Thyroid gland (tissue), 4 donors: ENCODE data around the gene ANTKMT. TPM values are rescaled to one million over a fixed set of nuclear protein-coding genes. Genes with fewer than 3 reads are reported as not detected.

ENCODE experiments used
- DNase-seq, 2 donors: peaks; one replicate each; pipeline ENCODE4 v3.0.0-alpha.2; 2019
- H3K27ac ChIP-seq, 3 donors: fragments of 200-600 bp; sonication (generic); 1 replicate in 2 of 3; 2 replicates in 1 of 3; pipeline ENCODE4 v1.5.1; 2016 to 2019; ENCODE audit warnings: mild to moderate bottlenecking in 1 of 3, moderate library complexity in 1 of 3
- H3K27me3 ChIP-seq: fragments of 200-600 bp; sonication (generic); one replicate; pipeline ENCODE4 v1.5.1; 2019
- H3K36me3 ChIP-seq, 2 donors: fragments of 200-600 bp; sonication (generic); one replicate each; pipeline ENCODE4 v1.5.1; 2016 to 2019
- H3K4me1 ChIP-seq, 2 donors: fragments of 200-600 bp; sonication (generic); one replicate each; pipeline ENCODE4 v1.5.1; 2017 to 2019
- H3K4me3 ChIP-seq, 3 donors: fragments of 200-600 bp; sonication (generic); replicated peaks in 1 of 3; 1 replicate in 2 of 3; 2 replicates in 1 of 3; pipeline ENCODE4 v1.5.1; 2016; ENCODE audit warnings: mild to moderate bottlenecking in 1 of 3
- H3K9me3 ChIP-seq: fragments of 200-600 bp; sonication (generic); one replicate; pipeline ENCODE4 v1.5.1; 2017
- CTCF ChIP-seq, 6 experiments: fragments of 200-600 bp in 3 of 6; fragments of 450-650 bp in 3 of 6; sonication (generic) in 3 of 6; IDR thresholded peaks; one replicate each; pipeline ENCODE4 v1.5.1; 2016 to 2019; ENCODE audit warnings: antibody characterized with exemption in 6 of 6, mild to moderate bottlenecking in 2 of 6, inconsistent platforms in 1 of 6, moderate library complexity in 1 of 6
- POLR2A ChIP-seq, 2 donors: fragments of 450-650 bp; IDR thresholded peaks; one replicate each; pipeline ENCODE4 v1.6.1; 2017; ENCODE audit warnings: antibody characterized with exemption in 2 of 2, mild to moderate bottlenecking in 2 of 2, moderate library complexity in 1 of 2
- WGBS, 2 donors: methylation state at CpG; one replicate each; pipeline ENCODE4 v1.1.5; 2017; 5-methylcytosine and 5-hydroxymethylcytosine counted together
- intact Hi-C: fragments of 100-400 bp; cut with DNase I; formaldehyde crosslinking; loops from one replicate; pipeline ENCODE4 v1.15.1; 2023
- total RNA-seq, 4 donors: library from RNA; depleted of rRNA; stranded (reverse); fragments of >200 nt; gene quantifications; one replicate each; pipeline ENCODE4 v1.2.3, GENCODE V29; 2016

Gene ANTKMT
- total RNA-seq, 4 donors from 2014 or later = 56.4 to 109 (median 63.8) TPM

- WGBS, 2 donors = 64 to 72% methylated on average over 10 of the region's 10 CpGs
Measured at GRCh38 chr16:692356-693108, 28.4 kb upstream of the ANTKMT start.

GRCh38 chr16:693364-693763 is 27.6 kb upstream of the ANTKMT start:
- Histone ChIP-seq H3K27me3 (no peaks in the 10 kb centered on the region), H3K27ac (no peak overlapping the region), H3K9me3 (no peaks in the 10 kb centered on the region), H3K4me3 (no peak overlapping the region), H3K36me3 (no peaks in the 10 kb centered on the region), H3K4me1 (peaks cover 28 to 41% of the 10 kb centered on the region in 2 donors)
- TF ChIP-seq CTCF (IDR thresholded peaks at IDR 0.05) = no peak
- no peak for TF ChIP-seq POLR2A (IDR thresholded peaks at IDR 0.05)
- 67% methylated on average over 13 of the region's 22 CpGs; no CpG with 5 or more reads in 1 of the 2 donors for WGBS, 2 donors
- intact Hi-C loops = no loop called here
- no peak for DNase-seq

More at GRCh38 chr16:692356-693108, 28.4 kb upstream of the ANTKMT start:
- intact Hi-C loops = no loop called here
- Histone ChIP-seq H3K4me1 (peaks cover 28 to 41% of the 10 kb centered on the region in 2 donors), H3K4me3 (no peak overlapping the region), H3K9me3 (no peaks in the 10 kb centered on the region), H3K27ac (no peak overlapping the region), H3K27me3 (no peaks in the 10 kb centered on the region), H3K36me3 (no peaks in the 10 kb centered on the region)
- TF ChIP-seq CTCF (IDR thresholded peaks at IDR 0.05) = no peak
- no peak for TF ChIP-seq POLR2A (IDR thresholded peaks at IDR 0.05)
- DNase-seq = no peak

- no peak overlapping the region for H3K27ac ChIP-seq
Measured at GRCh38 chr16:693766-694165, 27.2 kb upstream of the ANTKMT start.

GRCh38 chr16:694187-694862 is 26.6 kb upstream of the ANTKMT start:
- no peaks in the 10 kb centered on the region for H3K27me3 ChIP-seq
- no peaks in the 10 kb centered on the region for H3K9me3 ChIP-seq
- no peaks in the 10 kb centered on the region for H3K36me3 ChIP-seq
- intact Hi-C loops = no loop called here
- WGBS, 2 donors = 0 to 9% methylated on average over 3 to 29 of the region's 64 CpGs
- no peak overlapping the region for H3K27ac ChIP-seq
- no peak for TF ChIP-seq CTCF (IDR thresholded peaks at IDR 0.05)
- TF ChIP-seq POLR2A (IDR thresholded peaks at IDR 0.05) = no peak
- peaks cover 27 to 34% of the 10 kb centered on the region in 2 donors for H3K4me1 ChIP-seq
- H3K4me3 ChIP-seq = peak overlapping the region in 1 of 3 donors; percentile 32
- no peak for DNase-seq

More at GRCh38 chr16:693766-694165, 27.2 kb upstream of the ANTKMT start:
- no peak for DNase-seq
- Histone ChIP-seq H3K4me3 (no peak overlapping the region), H3K4me1 (peaks cover 28 to 40% of the 10 kb centered on the region in 2 donors), H3K27me3 (no peaks in the 10 kb centered on the region), H3K9me3 (no peaks in the 10 kb centered on the region), H3K36me3 (no peaks in the 10 kb centered on the region)
- TF ChIP-seq CTCF (IDR thresholded peaks at IDR 0.05) (no peak), POLR2A (IDR thresholded peaks at IDR 0.05) (no peak)
- WGBS, 2 donors = 45% methylated on average over 16 of the region's 37 CpGs; no CpG with 5 or more reads in 1 of the 2 donors
- intact Hi-C loops = no loop called here

- TF ChIP-seq CTCF (IDR thresholded peaks at IDR 0.05) (no peak), POLR2A (IDR thresholded peaks at IDR 0.05) (no peak)
- intact Hi-C loops = no loop called here
- 0 to 3% methylated on average over 4 to 14 of the region's 37 CpGs for WGBS, 2 donors
- peaks cover 21 to 29% of the 10 kb centered on the region in 2 donors for H3K4me1 ChIP-seq
- no peaks in the 10 kb centered on the region for H3K27me3 ChIP-seq
- DNase-seq = no peak
- H3K9me3 ChIP-seq = no peaks in the 10 kb centered on the region
- no peak overlapping the region for H3K27ac ChIP-seq
- H3K36me3 ChIP-seq = no peaks in the 10 kb centered on the region
- H3K4me3 ChIP-seq = peak overlapping the region in 1 of 3 donors; percentile 32
Measured at GRCh38 chr16:694863-695354, 26.0 kb upstream of the ANTKMT start.
